ENCODE measurements around the gene PTCSC3. TPM values are rescaled to one million over a fixed set of nuclear protein-coding genes. Genes with fewer than 3 reads are reported as not detected.
A peak's percentile ranks its signal among the peaks of the same experiment; 100 is the strongest.

PTCSC3 gene
- total RNA-seq (2014; rRNA removed; shearing (Covaris generic)), result not detected in 2 replicates

GRCh38 chr14:36176524-36176923, at the start of gene PTCSC3:
PTCSC3 (minus strand) TSS chr14:36176722.
- Histone ChIP-seq H3K9me3 (replicated peaks) (no peaks in the 10 kb centered on the region), H3K27ac (no peak within 1 kb of the TSS), H3K4me3 (no peak within 1 kb of the TSS), H3K4me1 (replicated peaks) (no peaks in the 10 kb centered on the region), H3K36me3 (no peaks in the 10 kb centered on the region), H3K27me3 (replicated peaks) (no peaks in the 10 kb centered on the region)
- no peak for DNase-seq (ENCODE audit: low read depth in 1 of 2, low spot score in 2 of 2)

GRCh38 chr14:36226164-36226563, 49.6 kb upstream of the PTCSC3 start:
- Histone ChIP-seq H3K36me3 (no peaks in the 10 kb centered on the region), H3K27me3 (replicated peaks) (no peaks in the 10 kb centered on the region), H3K4me1 (replicated peaks) (peaks cover 40% of the 10 kb centered on the region), H3K9me3 (replicated peaks) (no peaks in the 10 kb centered on the region), H3K4me3 (no peak overlapping the region), H3K27ac (peak overlapping the region; percentile 77; the same call in 1 of the 2 replicates)
- peak in 1 of 2 experiments; percentile 37 for DNase-seq (ENCODE audit: low read depth in 1 of 2, low spot score in 2 of 2)

- H3K27me3 ChIP-seq (replicated peaks), result no peaks in the 10 kb centered on the region
- peaks cover 35% of the 10 kb centered on the region for H3K4me1 ChIP-seq (replicated peaks)
- H3K9me3 ChIP-seq (replicated peaks), result no peaks in the 10 kb centered on the region
- no peaks in the 10 kb centered on the region for H3K36me3 ChIP-seq
- H3K27ac ChIP-seq, result no peak overlapping the region
- no peak for DNase-seq (ENCODE audit: low read depth in 1 of 2, low spot score in 2 of 2)
- H3K4me3 ChIP-seq, result no peak overlapping the region
Measured at GRCh38 chr14:36224176-36224575, 47.7 kb upstream of the PTCSC3 start.

GRCh38 chr14:36223558-36223957, 47.0 kb upstream of the PTCSC3 start:
- Histone ChIP-seq H3K36me3 (no peaks in the 10 kb centered on the region), H3K4me1 (replicated peaks) (peaks cover 30% of the 10 kb centered on the region), H3K9me3 (replicated peaks) (no peaks in the 10 kb centered on the region), H3K4me3 (no peak overlapping the region), H3K27ac (no peak overlapping the region), H3K27me3 (replicated peaks) (no peaks in the 10 kb centered on the region)
- DNase-seq (ENCODE audit: low read depth in 1 of 2, low spot score in 2 of 2), result no peak

- Histone ChIP-seq H3K9me3 (replicated peaks) (no peaks in the 10 kb centered on the region), H3K4me3 (no peak overlapping the region), H3K27ac (no peak overlapping the region), H3K36me3 (no peaks in the 10 kb centered on the region), H3K27me3 (replicated peaks) (no peaks in the 10 kb centered on the region), H3K4me1 (replicated peaks) (peaks cover 25% of the 10 kb centered on the region)
- no peak for DNase-seq (ENCODE audit: low read depth in 1 of 2, low spot score in 2 of 2)
Measured at GRCh38 chr14:36222952-36223468, 46.5 kb upstream of the PTCSC3 start.

GRCh38 chr14:36222337-36222736, 45.8 kb upstream of the PTCSC3 start:
- Histone ChIP-seq H3K4me1 (replicated peaks) (peaks cover 18% of the 10 kb centered on the region), H3K27ac (no peak overlapping the region), H3K27me3 (replicated peaks) (no peaks in the 10 kb centered on the region), H3K9me3 (replicated peaks) (no peaks in the 10 kb centered on the region), H3K4me3 (no peak overlapping the region), H3K36me3 (no peaks in the 10 kb centered on the region)
- DNase-seq (ENCODE audit: low read depth in 1 of 2, low spot score in 2 of 2), result no peak

- no peaks in the 10 kb centered on the region for H3K27me3 ChIP-seq (replicated peaks)
- H3K9me3 ChIP-seq (replicated peaks), result no peaks in the 10 kb centered on the region
Measured at GRCh38 chr14:36221112-36221511, 44.6 kb upstream of the PTCSC3 start.

GRCh38 chr14:36217732-36218131, 41.2 kb upstream of the PTCSC3 start:
- Histone ChIP-seq H3K27ac (no peak overlapping the region), H3K27me3 (replicated peaks) (no peaks in the 10 kb centered on the region), H3K4me1 (replicated peaks) (peaks cover 22% of the 10 kb centered on the region), H3K9me3 (replicated peaks) (no peaks in the 10 kb centered on the region), H3K36me3 (no peaks in the 10 kb centered on the region), H3K4me3 (no peak overlapping the region)
- DNase-seq (ENCODE audit: low read depth in 1 of 2, low spot score in 2 of 2), result no peak

More at GRCh38 chr14:36221112-36221511, 44.6 kb upstream of the PTCSC3 start:
- Histone ChIP-seq H3K4me1 (replicated peaks) (peaks cover 6% of the 10 kb centered on the region), H3K27ac (no peak overlapping the region), H3K36me3 (no peaks in the 10 kb centered on the region), H3K4me3 (no peak overlapping the region)
- no peak for DNase-seq (ENCODE audit: low read depth in 1 of 2, low spot score in 2 of 2)

GRCh38 chr14:36217027-36217426, 40.5 kb upstream of the PTCSC3 start:
- Histone ChIP-seq H3K27me3 (replicated peaks) (no peaks in the 10 kb centered on the region), H3K36me3 (no peaks in the 10 kb centered on the region), H3K9me3 (replicated peaks) (no peaks in the 10 kb centered on the region), H3K27ac (no peak overlapping the region), H3K4me3 (no peak overlapping the region), H3K4me1 (replicated peaks) (peaks cover 22% of the 10 kb centered on the region)
- DNase-seq (ENCODE audit: low read depth in 1 of 2, low spot score in 2 of 2), result no peak

- H3K36me3 ChIP-seq, result no peaks in the 10 kb centered on the region
- no peak overlapping the region for H3K4me3 ChIP-seq
- DNase-seq (ENCODE audit: low read depth in 1 of 2, low spot score in 2 of 2), result no peak
- H3K27ac ChIP-seq, result no peak overlapping the region
- H3K4me1 ChIP-seq (replicated peaks), result peaks cover 22% of the 10 kb centered on the region
- H3K9me3 ChIP-seq (replicated peaks), result no peaks in the 10 kb centered on the region
- no peaks in the 10 kb centered on the region for H3K27me3 ChIP-seq (replicated peaks)
Measured at GRCh38 chr14:36215217-36215598, 38.7 kb upstream of the PTCSC3 start.

- H3K27ac ChIP-seq, result no peak overlapping the region
- H3K4me1 ChIP-seq (replicated peaks), result peaks cover 22% of the 10 kb centered on the region
- DNase-seq (ENCODE audit: low read depth in 1 of 2, low spot score in 2 of 2), result no peak
- H3K27me3 ChIP-seq (replicated peaks), result no peaks in the 10 kb centered on the region
- H3K36me3 ChIP-seq, result no peaks in the 10 kb centered on the region
- no peaks in the 10 kb centered on the region for H3K9me3 ChIP-seq (replicated peaks)
- no peak overlapping the region for H3K4me3 ChIP-seq
Measured at GRCh38 chr14:36214476-36215216, 38.1 kb upstream of the PTCSC3 start.

GRCh38 chr14:36212987-36213386, 36.5 kb upstream of the PTCSC3 start:
- peaks cover 22% of the 10 kb centered on the region for H3K4me1 ChIP-seq (replicated peaks)

GRCh38 chr14:36212577-36212976, 36.1 kb upstream of the PTCSC3 start:
- Histone ChIP-seq H3K27ac (no peak overlapping the region), H3K4me1 (replicated peaks) (peaks cover 22% of the 10 kb centered on the region), H3K4me3 (no peak overlapping the region), H3K36me3 (no peaks in the 10 kb centered on the region), H3K27me3 (replicated peaks) (no peaks in the 10 kb centered on the region), H3K9me3 (replicated peaks) (no peaks in the 10 kb centered on the region)
- DNase-seq (ENCODE audit: low read depth in 1 of 2, low spot score in 2 of 2), result no peak

More at GRCh38 chr14:36212987-36213386, 36.5 kb upstream of the PTCSC3 start:
- no peak for DNase-seq (ENCODE audit: low read depth in 1 of 2, low spot score in 2 of 2)
- Histone ChIP-seq H3K4me3 (no peak overlapping the region), H3K9me3 (replicated peaks) (no peaks in the 10 kb centered on the region), H3K36me3 (no peaks in the 10 kb centered on the region), H3K27me3 (replicated peaks) (no peaks in the 10 kb centered on the region), H3K27ac (no peak overlapping the region)

- no peaks in the 10 kb centered on the region for H3K9me3 ChIP-seq (replicated peaks)
- H3K27me3 ChIP-seq (replicated peaks), result no peaks in the 10 kb centered on the region
Measured at GRCh38 chr14:36208690-36209278, 32.3 kb upstream of the PTCSC3 start.

More at GRCh38 chr14:36208690-36209278, 32.3 kb upstream of the PTCSC3 start:
- no peak overlapping the region for H3K27ac ChIP-seq
- no peaks in the 10 kb centered on the region for H3K36me3 ChIP-seq
- peaks cover 5% of the 10 kb centered on the region for H3K4me1 ChIP-seq (replicated peaks)
- no peak for DNase-seq (ENCODE audit: low read depth in 1 of 2, low spot score in 2 of 2)
- H3K4me3 ChIP-seq, result no peak overlapping the region
